ENCODE results near the gene B3GAT1.

Gene B3GAT1

GRCh38 chr11:134339756-134340155 is 72.3 kb downstream of the B3GAT1 start:
- no peak for DNase-seq

GRCh38 chr11:134338654-134339053 is 73.4 kb downstream of the B3GAT1 start:
- DNase-seq, result no peak

GRCh38 chr11:134338068-134338467 is 74.0 kb downstream of the B3GAT1 start:
- DNase-seq, result no peak

GRCh38 chr11:134337051-134337450 is 75.0 kb downstream of the B3GAT1 start:
- DNase-seq, result no peak

GRCh38 chr11:134334796-134335571 is 77.1 kb downstream of the B3GAT1 start:
- DNase-seq, result no peak

- no peak for DNase-seq
These were observed 78.1 kb downstream of the B3GAT1 start for GRCh38 chr11:134333946-134334345.

- DNase-seq, result no peak
These were observed 78.7 kb downstream of the B3GAT1 start for GRCh38 chr11:134333312-134333711.

GRCh38 chr11:134332782-134333181 is 79.3 kb downstream of the B3GAT1 start:
- no peak for DNase-seq

GRCh38 chr11:134332189-134332631 is 79.8 kb downstream of the B3GAT1 start:
- DNase-seq, result no peak

- peak in 44 of 56 donors; percentile 11 to 82 (median 50) for DNase-seq
These were observed 80.5 kb downstream of the B3GAT1 start, which contains the start of gene GLB1L2 for GRCh38 chr11:134331354-134332188. Gene GLB1L2 (plus strand): TSS chr11:134331988. CDS start chr11:134332062, 74 bp downstream.

- no peak for DNase-seq
These were observed 81.3 kb downstream of the B3GAT1 start for GRCh38 chr11:134330611-134331353.

Measured in amygdala (tissue), 56 donors.